H9 (cell line): Measurements from ENCODE around the gene IGFALS. TPM values are rescaled to one million over a fixed set of nuclear protein-coding genes. Genes with fewer than 3 reads are reported as not detected.

Source experiments
- DNase-seq: peaks from one replicate; pipeline ENCODE4 v3.0.0-alpha.2; 2017
- H2AFZ ChIP-seq: one replicate; pipeline ENCODE4 v1.6.1; 2013; ENCODE audit warnings: mild to moderate bottlenecking, low read length, control low read depth, moderate library complexity
- H2AK5ac ChIP-seq: 2 replicates; pipeline ENCODE4 v1.6.1; 2013; ENCODE audit warnings: low read length, control low read depth, mixed read lengths; ENCODE audit not compliant: insufficient read length
- H2BK120ac ChIP-seq: one replicate; pipeline ENCODE4 v1.6.1; 2013; ENCODE audit warnings: low read depth, mild to moderate bottlenecking, low read length, control low read depth, inconsistent platforms; ENCODE audit not compliant: poor library complexity, severe bottlenecking
- H2BK12ac ChIP-seq: 2 replicates; pipeline ENCODE4 v1.6.1; 2013; ENCODE audit warnings: low read length, control low read depth, mixed read lengths, low read depth; ENCODE audit not compliant: insufficient read length
- H2BK15ac ChIP-seq: 2 replicates; pipeline ENCODE4 v1.6.1; 2013; ENCODE audit warnings: low read depth, low read length, control low read depth
- H2BK20ac ChIP-seq: one replicate; pipeline ENCODE4 v1.6.1; 2013; ENCODE audit warnings: low read depth, mild to moderate bottlenecking, low read length, control low read depth, inconsistent platforms; ENCODE audit not compliant: poor library complexity, severe bottlenecking
- H2BK5ac ChIP-seq: 2 replicates; pipeline ENCODE4 v1.6.1; 2013; ENCODE audit warnings: low read length, control low read depth, mixed read lengths; ENCODE audit not compliant: insufficient read length
- H3K14ac ChIP-seq: 2 replicates; pipeline ENCODE4 v1.6.1; 2013; ENCODE audit warnings: low read length, control low read depth; ENCODE audit not compliant: insufficient read depth
- H3K18ac ChIP-seq: 2 replicates; pipeline ENCODE4 v1.6.1; 2013; ENCODE audit warnings: low read depth, mild to moderate bottlenecking, mixed read lengths, low read length, control low read depth; ENCODE audit not compliant: insufficient read length
- H3K23ac ChIP-seq: 2 replicates; pipeline ENCODE4 v1.6.1; 2013; ENCODE audit warnings: low read length, control low read depth, mixed read lengths, low read depth; ENCODE audit not compliant: insufficient read length
- H3K23me2 ChIP-seq: 2 replicates; pipeline ENCODE4 v1.6.1; 2013; ENCODE audit warnings: low read depth, mild to moderate bottlenecking, mixed read lengths, low read length, control low read depth; ENCODE audit not compliant: insufficient read length, poor library complexity, severe bottlenecking
- H3K27ac ChIP-seq: 2 replicates; pipeline ENCODE4 v1.5.1; 2013; ENCODE audit warnings: low read length, control low read depth, mixed read lengths, low read depth; ENCODE audit not compliant: insufficient read length
- H3K27me3 ChIP-seq: 2 replicates; pipeline ENCODE4 v1.6.1; 2013; ENCODE audit warnings: low read length, control low read depth, inconsistent platforms; ENCODE audit not compliant: insufficient read depth
- H3K4ac ChIP-seq: 2 replicates; pipeline ENCODE4 v1.6.1; 2013; ENCODE audit warnings: low read depth, mild to moderate bottlenecking, control low read depth, inconsistent platforms, low read length, moderate library complexity
- H3K4me1 ChIP-seq: 2 replicates; pipeline ENCODE4 v1.6.1; 2013; ENCODE audit warnings: low read length, control low read depth, inconsistent platforms; ENCODE audit not compliant: insufficient read depth
- H3K4me2 ChIP-seq: 2 replicates; pipeline ENCODE4 v1.6.1; 2013; ENCODE audit warnings: low read length, control low read depth, mixed read lengths; ENCODE audit not compliant: insufficient read length, insufficient read depth
- H3K56ac ChIP-seq: 2 replicates; pipeline ENCODE4 v1.6.1; 2013; ENCODE audit warnings: low read depth, mild to moderate bottlenecking, mixed read lengths, low read length, control low read depth; ENCODE audit not compliant: insufficient read length
- H3K79me1 ChIP-seq: 2 replicates; pipeline ENCODE4 v1.6.1; 2013; ENCODE audit warnings: low read depth, mild to moderate bottlenecking, moderate library complexity, low read length, control low read depth, inconsistent platforms; ENCODE audit not compliant: insufficient read depth, poor library complexity, severe bottlenecking
- H3K79me2 ChIP-seq: 2 replicates; pipeline ENCODE4 v1.6.1; 2013; ENCODE audit warnings: low read length, control low read depth, inconsistent platforms; ENCODE audit not compliant: insufficient read depth
- H3K9ac ChIP-seq: 2 replicates; pipeline ENCODE4 v1.6.1; 2013; ENCODE audit warnings: low read length, control low read depth, mixed read lengths; ENCODE audit not compliant: insufficient read length; ENCODE audit errors: extremely low read depth
- H3K9me3 ChIP-seq: one replicate; pipeline ENCODE4 v1.6.1; 2013; ENCODE audit warnings: low read depth, low read length, inconsistent platforms; ENCODE audit not compliant: control insufficient read depth
- H3T11ph ChIP-seq: one replicate; pipeline ENCODE4 v1.6.1; 2013; ENCODE audit warnings: mild to moderate bottlenecking, low read length, control low read depth, inconsistent platforms
- H4K20me1 ChIP-seq: one replicate; pipeline ENCODE4 v1.6.1; 2013; ENCODE audit not compliant: control insufficient read depth, insufficient read length, insufficient read depth
- H4K5ac ChIP-seq: 2 replicates; pipeline ENCODE4 v1.6.1; 2013; ENCODE audit warnings: low read depth, mild to moderate bottlenecking, mixed read lengths, low read length, control low read depth; ENCODE audit not compliant: insufficient read length
- H4K8ac ChIP-seq: replicated peaks from 2 replicates; pipeline ENCODE4 v1.6.1; 2013; ENCODE audit warnings: low read length, control low read depth, mixed read lengths, low read depth; ENCODE audit not compliant: insufficient read length
- H4K91ac ChIP-seq: 2 replicates; pipeline ENCODE4 v1.6.1; 2013; ENCODE audit warnings: low read depth, mild to moderate bottlenecking, moderate library complexity, mixed read lengths, low read length, control low read depth; ENCODE audit not compliant: insufficient read length
- H3K27ac Mint-ChIP-seq, 3 experiments: 2 replicates in 2 of 3; 3 replicates in 1 of 3; pipeline ENCODE4 v1.8.0; 2020 to 2021; ENCODE audit warnings: mixed read lengths in 3 of 3, mild to moderate bottlenecking in 1 of 3, moderate library complexity in 1 of 3
- H3K27me3 Mint-ChIP-seq: 2 replicates; pipeline ENCODE4 v1.8.0; 2021; ENCODE audit warnings: low read depth, mild to moderate bottlenecking, moderate library complexity, mixed read lengths
- H3K36me3 Mint-ChIP-seq, 3 experiments: 2 replicates in 2 of 3; 3 replicates in 1 of 3; pipeline ENCODE4 v1.8.0; 2020 to 2021; ENCODE audit warnings: low read depth in 3 of 3, mixed read lengths in 3 of 3; ENCODE audit not compliant: insufficient read depth in 1 of 3
- H3K4me1 Mint-ChIP-seq, 2 experiments: 2 replicates each; pipeline ENCODE4 v1.8.0; 2020; ENCODE audit warnings: mixed read lengths in 2 of 2
- H3K4me3 Mint-ChIP-seq, 2 experiments: 2 replicates in 1 of 2; 3 replicates in 1 of 2; pipeline ENCODE4 v1.8.0; 2020 to 2021; ENCODE audit warnings: mild to moderate bottlenecking in 2 of 2, mixed read lengths in 2 of 2, moderate library complexity in 1 of 2
- H3K9me3 Mint-ChIP-seq, 2 experiments: 2 replicates in 1 of 2; 3 replicates in 1 of 2; pipeline ENCODE4 v1.8.0; 2020; ENCODE audit warnings: mild to moderate bottlenecking in 2 of 2, mixed read lengths in 2 of 2, moderate library complexity in 1 of 2
- whole genome bisulfite sequencing: extraction: QIAGEN DNeasy Blood & Tissue Kit; methylation state at CpG from one replicate; pipeline ENCODE4 v1.1.7; 2013; ENCODE audit warnings: missing lambda C conversion rate, low lambda C conversion rate, mixed read lengths; ENCODE audit not compliant: insufficient read length; ENCODE audit errors: extremely low coverage; 5-methylcytosine and 5-hydroxymethylcytosine counted together
- total RNA-seq: library from RNA; stranded (reverse); gene quantifications from 2 replicates; pipeline ENCODE4 v1.2.1, GENCODE V29; 2021
- TF ChIP-seq, protein P1 (sequence below): fragments of 200-600 bp; sonication (generic); conservative IDR thresholded peaks from 3 replicates; pipeline ENCODE4 v1.8.0; 2021; ENCODE audit warnings: antibody characterized with exemption, mild to moderate bottlenecking

IGFALS gene
- total RNA-seq, 1 experiment from 2014 or later = not detected

DNA sequence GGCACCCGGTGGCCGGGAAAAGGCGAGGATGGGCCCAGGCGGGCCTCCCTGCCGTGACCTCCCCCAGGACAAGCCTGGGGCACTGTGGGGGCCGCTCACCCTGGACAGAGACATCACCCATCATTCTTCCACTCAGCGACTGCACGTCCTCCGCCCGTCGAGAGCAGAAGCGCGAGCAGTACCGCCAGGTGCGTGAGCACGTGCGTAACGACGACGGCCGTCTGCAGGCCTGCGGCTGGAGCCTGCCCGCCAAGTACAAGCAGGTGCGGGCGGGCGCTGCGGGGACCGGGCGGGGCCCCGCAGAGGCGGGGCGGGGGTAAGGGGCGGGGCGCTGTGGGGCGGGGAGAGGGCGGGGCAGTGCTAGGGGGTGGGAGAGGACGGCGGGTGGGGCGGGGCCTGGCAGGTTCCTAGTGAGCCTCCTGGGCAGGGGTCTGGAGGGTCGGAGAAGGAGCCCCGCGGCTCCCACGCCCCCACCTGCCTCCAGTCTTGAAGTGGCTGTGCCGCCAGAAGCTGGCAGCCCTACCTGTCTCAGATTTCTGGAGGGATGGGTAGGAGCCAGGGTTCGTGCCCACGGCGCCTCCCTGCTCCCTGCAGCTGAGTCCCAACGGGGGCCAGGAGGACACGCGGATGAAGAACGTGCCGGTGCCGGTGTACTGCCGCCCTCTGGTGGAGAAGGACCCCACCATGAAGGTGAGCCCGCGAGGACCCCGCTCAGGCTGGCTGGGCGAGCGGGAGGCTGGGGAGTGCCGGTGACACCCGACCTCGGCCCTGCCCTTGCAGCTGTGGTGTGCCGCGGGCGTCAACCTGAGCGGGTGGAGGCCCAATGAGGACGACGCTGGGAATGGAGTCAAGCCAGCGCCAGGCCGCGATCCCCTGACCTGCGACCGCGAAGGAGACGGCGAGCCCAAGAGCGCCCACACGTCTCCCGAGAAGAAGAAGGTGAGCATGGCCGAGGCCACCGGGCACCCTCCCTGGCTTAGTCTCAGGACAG, 29.7 kb downstream of the IGFALS start:
- peaks cover 7 to 41% (median 28%) of the 10 kb centered on the region in 3 experiments; a peak in 6 of 7 replicates for H3K36me3 Mint-ChIP-seq
- Histone ChIP-seq H2BK5ac (no peak overlapping the region), H4K5ac (no peak overlapping the region), H3K56ac (no peak overlapping the region), H3K18ac (no peak overlapping the region), H2AK5ac (no peak overlapping the region), H4K8ac (no peak overlapping the region), H3K27me3 (no peaks in the 10 kb centered on the region), H3K14ac (0 out of 2 replicates have a peak overlapping the region, but pooled peaks have one; percentile 37), H3K27ac (no peak overlapping the region), H3K9me3 (no peaks in the 10 kb centered on the region), H2BK120ac (no peak overlapping the region), H2BK15ac (no peak overlapping the region), H4K20me1 (no peaks in the 10 kb centered on the region), H3K4me2 (peak overlapping the region; percentile 56), H2BK20ac (no peak overlapping the region), H3K9ac (no peak overlapping the region), H3K4ac (no peak overlapping the region), H3T11ph (no peak overlapping the region), H2BK12ac (no peak overlapping the region), H3K23ac (no peak overlapping the region), H3K4me1 (no peaks in the 10 kb centered on the region), H3K79me2 (no peaks in the 10 kb centered on the region), H4K91ac (no peak overlapping the region), H3K79me1 (no peaks in the 10 kb centered on the region), H3K23me2 (peaks cover 3% of the 10 kb centered on the region), H2AFZ (no peak overlapping the region)
- peak; percentile 91 for DNase-seq
- H3K27ac Mint-ChIP-seq = no peak overlapping the region
- peak overlapping the region in 1 of 2 experiments; percentile 38; a peak in 2 of 5 replicates for H3K4me3 Mint-ChIP-seq
- H3K9me3 Mint-ChIP-seq = no peaks in the 10 kb centered on the region
- no peaks in the 10 kb centered on the region for H3K27me3 Mint-ChIP-seq
- WGBS = no CpG with 5 or more reads among the region's 81 CpGs
- TF ChIP-seq, protein P1, sequence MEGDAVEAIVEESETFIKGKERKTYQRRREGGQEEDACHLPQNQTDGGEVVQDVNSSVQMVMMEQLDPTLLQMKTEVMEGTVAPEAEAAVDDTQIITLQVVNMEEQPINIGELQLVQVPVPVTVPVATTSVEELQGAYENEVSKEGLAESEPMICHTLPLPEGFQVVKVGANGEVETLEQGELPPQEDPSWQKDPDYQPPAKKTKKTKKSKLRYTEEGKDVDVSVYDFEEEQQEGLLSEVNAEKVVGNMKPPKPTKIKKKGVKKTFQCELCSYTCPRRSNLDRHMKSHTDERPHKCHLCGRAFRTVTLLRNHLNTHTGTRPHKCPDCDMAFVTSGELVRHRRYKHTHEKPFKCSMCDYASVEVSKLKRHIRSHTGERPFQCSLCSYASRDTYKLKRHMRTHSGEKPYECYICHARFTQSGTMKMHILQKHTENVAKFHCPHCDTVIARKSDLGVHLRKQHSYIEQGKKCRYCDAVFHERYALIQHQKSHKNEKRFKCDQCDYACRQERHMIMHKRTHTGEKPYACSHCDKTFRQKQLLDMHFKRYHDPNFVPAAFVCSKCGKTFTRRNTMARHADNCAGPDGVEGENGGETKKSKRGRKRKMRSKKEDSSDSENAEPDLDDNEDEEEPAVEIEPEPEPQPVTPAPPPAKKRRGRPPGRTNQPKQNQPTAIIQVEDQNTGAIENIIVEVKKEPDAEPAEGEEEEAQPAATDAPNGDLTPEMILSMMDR = peak; percentile 81
- no peaks in the 10 kb centered on the region for H3K4me1 Mint-ChIP-seq
